ENCODE results near the gene TAP1. TPM values are rescaled to one million over a fixed set of nuclear protein-coding genes. Genes with fewer than 3 reads are reported as not detected.

TAP1 gene
- total and polyA plus RNA-seq, 10 of the 15 experiments (the other 5 are each of a cell fraction or from before 2014, with no cell fraction given), result 33.4 to 249 (median 169) TPM

- peak; percentile 83 for TF ChIP-seq MYC (IDR thresholded peaks at IDR 0.05; ENCODE audit: insufficient read depth, insufficient read length, insufficient replicate concordance, low read length, severe bottlenecking)
- TF ChIP-seq KLF5 (IDR thresholded peaks at IDR 0.05; ENCODE audit: partially characterized antibody), result peak; percentile 71
- peak; percentile 97 for TF ChIP-seq POLR2AphosphoS5 (IDR thresholded peaks at IDR 0.05; ENCODE audit: low read length)
- 0 out of 2 replicates have a peak, but pooled peaks have one; percentile 37 for TF ChIP-seq REST (IDR thresholded peaks at IDR 0.05; ENCODE audit: low read depth, low read length)
- TF ChIP-seq JUNB (IDR thresholded peaks at IDR 0.05), result 0 out of 2 replicates have a peak, but pooled peaks have one; percentile 7
- peak in 1 of 2 experiments; percentile 57; a peak in 1 of 4 replicates for TF ChIP-seq EP300 (IDR thresholded peaks at IDR 0.05; ENCODE audit: borderline replicate concordance in 1 of 2, control insufficient read depth in 1 of 2, low read depth in 2 of 2, low read length in 2 of 2)
- peak in 1 of 2 experiments; percentile 93; a peak in 1 of 4 replicates for TF ChIP-seq CEBPB (IDR thresholded peaks at IDR 0.05; ENCODE audit: borderline replicate concordance in 1 of 2, low read depth in 2 of 2, low read length in 2 of 2)
- peak; percentile 93 for TF ChIP-seq HDGF (IDR thresholded peaks at IDR 0.05)
- peak; percentile 3; the same call in 1 of the 2 replicates for TF ChIP-seq PKNOX1 (IDR thresholded peaks at IDR 0.05)
- peak; percentile 100 for TF ChIP-seq RFX5 (IDR thresholded peaks at IDR 0.05; ENCODE audit: low read depth, low read length)
- TF ChIP-seq MXI1 (IDR thresholded peaks at IDR 0.05; ENCODE audit: low read depth, low read length), result no peak; the same call in none of the 2 replicates
- TF ChIP-seq ZNF687 (IDR thresholded peaks at IDR 0.05), result 0 out of 2 replicates have a peak, but pooled peaks have one; percentile 62
- 0 out of 2 replicates have a peak, but pooled peaks have one; percentile 29 for TF ChIP-seq RB1 (IDR thresholded peaks at IDR 0.05; ENCODE audit: borderline replicate concordance)
- TF ChIP-seq ZNF592 (IDR thresholded peaks at IDR 0.05), result no peak
These were observed 9.3 kb downstream of the TAP1 start, which contains the start of gene PSMB8 (continued) for GRCh38 chr6:32843979-32844838.
